Measurements from ENCODE around the gene GOLGA3.
"Not testable (repeated sequence)": the region's sequence is repeated elsewhere in the genome, so short reads cannot be mapped to it uniquely, and the experiment has no call there.

The GOLGA3 gene

GRCh38 chr12:132761921-132762583 is 66.6 kb downstream of the GOLGA3 start:
- peak; percentile 76 to 85 for DNase-seq (ENCODE audit: low spot score in 2 of 2)
- Mint-ChIP-seq H3K4me1 (peaks cover 23% of the 10 kb centered on the region), H3K9me3 (no peaks in the 10 kb centered on the region), H3K27ac (peak overlapping the region; percentile 23), H3K36me3 (peaks cover 43% of the 10 kb centered on the region), H3K4me3 (peak overlapping the region; percentile 64)
- ATAC-seq = peak; percentile 86

DNA sequence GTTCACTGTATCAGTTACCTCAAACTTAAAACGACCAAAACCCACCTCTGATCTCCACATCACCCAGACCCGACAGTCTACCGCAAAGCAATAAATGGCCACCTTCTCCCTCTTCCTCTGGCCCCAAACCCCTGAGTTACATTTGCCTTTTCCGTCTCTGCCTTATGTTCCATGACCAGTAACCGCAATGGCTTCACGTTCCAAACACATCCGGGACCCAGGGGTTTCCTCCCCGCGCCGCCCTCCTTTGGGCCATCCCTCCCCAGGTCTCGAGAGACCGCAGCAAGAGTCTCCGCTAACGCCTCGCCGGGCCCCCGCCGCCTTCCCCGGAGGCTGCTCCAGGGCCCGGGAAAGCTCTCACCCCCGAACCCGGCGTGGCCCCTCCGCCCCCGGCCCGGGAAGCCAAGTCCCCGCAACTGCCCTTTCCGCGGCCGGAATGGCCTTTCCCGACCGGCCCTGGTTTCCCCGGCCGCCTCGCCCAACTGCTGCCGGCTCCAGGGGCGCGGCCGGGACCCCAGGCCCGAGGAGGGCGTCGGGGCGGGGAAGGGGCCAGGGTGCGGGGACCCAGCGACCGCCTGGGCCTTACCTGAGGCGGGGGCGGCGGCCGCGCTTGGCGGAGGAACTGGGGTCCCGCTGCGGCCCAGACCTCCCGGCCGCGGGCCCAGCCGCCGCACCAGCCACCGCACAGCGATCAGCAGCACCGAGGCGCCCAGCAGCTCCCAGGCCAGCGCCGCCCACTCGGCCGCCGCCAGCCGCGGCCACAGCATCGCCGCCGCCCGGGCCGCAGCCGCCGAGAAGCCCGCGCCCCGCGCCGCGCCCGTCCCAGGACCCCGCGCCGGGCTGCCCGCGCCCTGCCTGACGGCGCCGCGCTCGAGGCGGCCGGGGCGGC is 67.4 kb downstream of the GOLGA3 start, which contains the start of gene ANKLE2:
ANKLE2 (minus strand) TSS at position 801 of the 889 bp plus-strand sequence; CDS start at position 767, 34 bp downstream.
- H3K9me3 Mint-ChIP-seq = no peaks in the 10 kb centered on the region
- peak; percentile 52 for ATAC-seq
- DNase-seq (ENCODE audit: low spot score in 2 of 2) = peak; percentile 54 to 85
- H3K4me3 Mint-ChIP-seq = peak within 1 kb of the TSS; percentile 98
- peaks cover 50% of the 10 kb centered on the region for H3K36me3 Mint-ChIP-seq
- H3K4me1 Mint-ChIP-seq = peaks cover 27% of the 10 kb centered on the region
- H3K27ac Mint-ChIP-seq = peak within 1 kb of the TSS; percentile 99

GRCh38 chr12:132759359-132759758 is 69.3 kb downstream of the GOLGA3 start:
- Mint-ChIP-seq H3K27ac (no peak overlapping the region), H3K4me3 (peak overlapping the region; percentile 98), H3K4me1 (peaks cover 27% of the 10 kb centered on the region), H3K9me3 (no peaks in the 10 kb centered on the region), H3K36me3 (peaks cover 70% of the 10 kb centered on the region)
- no peak for ATAC-seq
- no peak for DNase-seq (ENCODE audit: low spot score in 2 of 2)

DNA sequence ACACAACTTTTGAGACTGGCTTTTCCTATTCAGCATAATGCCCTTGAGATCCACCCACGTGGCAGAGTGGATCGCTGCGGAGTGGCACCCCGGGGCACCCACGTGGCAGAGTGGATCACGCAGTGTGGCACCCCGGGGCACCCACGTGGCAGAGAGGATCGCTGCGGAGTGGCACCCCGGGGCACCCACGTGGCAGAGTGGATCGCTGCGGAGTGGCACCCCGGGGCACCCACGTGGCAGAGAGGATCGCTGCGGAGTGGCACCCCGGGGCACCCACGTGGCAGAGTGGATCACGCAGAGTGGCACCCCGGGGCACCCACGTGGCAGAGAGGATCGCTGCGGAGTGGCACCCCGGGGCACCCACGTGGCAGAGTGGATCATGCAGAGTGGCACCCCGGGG is 69.8 kb downstream of the GOLGA3 start:
- H3K9me3 Mint-ChIP-seq; DNase-seq (ENCODE audit: low spot score in 2 of 2); ATAC-seq; H3K4me3 Mint-ChIP-seq; H3K27ac Mint-ChIP-seq: not testable (repeated sequence)
- peaks cover 27% of the 10 kb centered on the region for H3K4me1 Mint-ChIP-seq
- peaks cover 75% of the 10 kb centered on the region for H3K36me3 Mint-ChIP-seq

DNA sequence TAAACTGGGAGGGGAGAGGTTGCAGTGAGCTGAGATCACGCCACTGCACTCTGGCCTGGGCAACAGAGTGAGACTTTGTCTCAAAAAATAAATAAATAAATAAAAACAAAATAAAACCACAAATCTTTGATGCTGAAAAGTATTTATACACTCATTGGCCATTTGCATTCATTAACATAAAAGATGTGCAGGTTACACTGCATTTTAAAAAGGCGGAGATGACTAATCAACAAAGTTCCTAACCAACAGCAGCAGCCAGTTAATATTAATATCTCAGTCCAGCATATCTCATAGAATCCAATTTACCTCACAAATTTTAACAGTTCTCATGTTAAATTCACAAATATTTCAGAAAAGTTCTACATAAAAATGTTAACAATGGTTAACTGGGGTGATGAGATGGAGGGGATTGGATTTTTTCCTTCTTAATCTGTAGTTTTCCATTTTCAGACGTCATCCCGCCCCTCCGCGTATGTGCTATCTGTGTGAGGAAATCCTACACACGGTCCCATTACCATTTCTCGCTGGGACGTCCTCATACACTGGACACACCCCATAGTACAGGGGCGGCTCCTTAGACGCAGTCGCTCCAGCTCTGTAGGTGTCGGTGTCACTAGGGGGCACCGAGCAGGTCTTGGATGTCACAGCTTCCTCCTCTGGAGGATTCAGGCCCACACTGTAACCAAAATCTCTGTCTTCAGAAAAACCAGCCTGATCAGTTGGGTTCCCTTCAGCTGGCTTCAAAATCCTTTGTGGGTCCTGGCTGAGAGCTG is 74.3 kb downstream of the GOLGA3 start:
- ATAC-seq = no peak

DNA sequence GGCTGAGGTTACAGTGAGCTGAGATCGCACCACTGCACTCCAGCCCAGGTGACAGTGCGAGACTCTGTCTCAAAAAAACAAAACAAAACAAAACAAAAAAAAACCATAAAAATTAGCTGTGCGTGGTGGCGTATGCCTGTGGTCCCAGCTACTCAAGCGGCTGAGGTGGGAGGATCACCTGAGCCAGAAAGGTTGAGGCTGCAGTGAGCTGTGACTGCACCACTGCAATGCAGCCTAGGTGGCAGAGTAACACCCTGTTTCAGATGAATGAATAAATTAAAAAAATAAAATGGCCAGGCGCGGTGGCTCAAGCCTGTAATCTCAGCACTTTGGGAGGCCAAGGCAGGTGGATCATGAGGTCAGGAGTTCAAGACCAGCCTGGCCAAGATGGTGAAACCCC is 75.0 kb downstream of the GOLGA3 start:
- not testable (repeated sequence) for H3K4me3 Mint-ChIP-seq; H3K4me1 Mint-ChIP-seq; H3K9me3 Mint-ChIP-seq; ATAC-seq; H3K27ac Mint-ChIP-seq; DNase-seq (ENCODE audit: low spot score in 2 of 2)
- peaks cover 100% of the 10 kb centered on the region for H3K36me3 Mint-ChIP-seq

More for the DNA sequence above, 74.3 kb downstream of the GOLGA3 start:
- H3K9me3 Mint-ChIP-seq = no peaks in the 10 kb centered on the region
- no peak for DNase-seq (ENCODE audit: low spot score in 2 of 2)
- no peak overlapping the region for H3K4me3 Mint-ChIP-seq
- peaks cover 100% of the 10 kb centered on the region for H3K36me3 Mint-ChIP-seq
- peaks cover 7% of the 10 kb centered on the region for H3K4me1 Mint-ChIP-seq
- H3K27ac Mint-ChIP-seq = no peak overlapping the region

GRCh38 chr12:132748319-132748718 is 80.3 kb downstream of the GOLGA3 start:
- Mint-ChIP-seq H3K4me3 (no peak overlapping the region), H3K36me3 (peaks cover 100% of the 10 kb centered on the region), H3K27ac (no peak overlapping the region), H3K4me1 (peaks cover 16% of the 10 kb centered on the region), H3K9me3 (no peaks in the 10 kb centered on the region)
- ATAC-seq (no peak), DNase-seq (ENCODE audit: low spot score in 2 of 2) (no peak)

- DNase-seq (ENCODE audit: low spot score in 2 of 2) = no peak
- Mint-ChIP-seq H3K9me3 (no peaks in the 10 kb centered on the region), H3K4me3 (no peak overlapping the region), H3K36me3 (peaks cover 100% of the 10 kb centered on the region), H3K27ac (no peak overlapping the region), H3K4me1 (peaks cover 16% of the 10 kb centered on the region)
- ATAC-seq = no peak
These were observed 80.8 kb downstream of the GOLGA3 start for GRCh38 chr12:132747896-132748295.

DNA sequence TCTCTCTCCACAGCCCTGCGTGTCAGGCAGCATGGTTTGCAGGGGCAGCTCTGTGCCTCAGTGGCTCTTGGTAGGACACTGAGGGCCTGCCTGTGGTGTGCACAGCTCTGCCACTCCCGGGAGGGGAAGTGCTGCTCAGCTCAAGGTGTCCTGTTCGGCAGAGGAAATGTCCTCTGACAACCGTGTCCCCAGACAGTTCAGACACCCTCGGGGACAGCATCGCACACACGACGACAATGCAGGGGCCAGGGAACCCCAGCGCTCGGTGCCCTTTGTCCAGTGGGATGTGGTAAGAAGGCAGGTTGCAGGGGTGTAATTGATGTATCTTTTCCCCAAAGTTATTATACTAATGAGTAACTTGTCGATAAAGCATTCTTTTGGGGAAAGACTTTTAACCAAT is 81.3 kb downstream of the GOLGA3 start:
- Mint-ChIP-seq H3K9me3 (no peaks in the 10 kb centered on the region), H3K4me3 (no peak overlapping the region), H3K36me3 (peaks cover 100% of the 10 kb centered on the region), H3K27ac (peak overlapping the region; percentile 56), H3K4me1 (peaks cover 21% of the 10 kb centered on the region)
- DNase-seq (ENCODE audit: low spot score in 2 of 2) (no peak), ATAC-seq (no peak)

DNA sequence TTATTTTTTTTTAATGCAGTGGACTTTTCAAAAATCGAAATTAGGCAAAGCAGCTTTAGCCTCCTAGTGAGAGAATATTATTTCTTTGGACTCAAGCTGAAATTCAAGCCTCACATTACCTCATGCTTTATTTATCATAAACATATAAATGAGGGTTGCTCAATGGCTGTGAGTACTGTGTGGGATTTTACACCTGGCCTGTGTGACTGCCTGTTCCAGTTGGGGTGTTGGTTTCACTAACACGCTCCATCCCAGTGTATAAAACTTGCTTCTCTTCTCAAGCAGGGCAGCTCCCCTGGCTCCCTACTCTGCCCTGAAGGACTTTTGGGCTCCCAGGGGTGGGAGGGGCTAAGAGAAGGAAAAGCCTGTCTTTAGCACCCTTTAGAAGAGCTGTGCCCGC is 82.1 kb downstream of the GOLGA3 start:
- Mint-ChIP-seq H3K4me1 (peaks cover 23% of the 10 kb centered on the region), H3K36me3 (peaks cover 100% of the 10 kb centered on the region), H3K9me3 (no peaks in the 10 kb centered on the region), H3K4me3 (no peak overlapping the region), H3K27ac (no peak overlapping the region)
- ATAC-seq = no peak
- DNase-seq (ENCODE audit: low spot score in 2 of 2) = no peak

GRCh38 chr12:132743831-132744230 is 84.8 kb downstream of the GOLGA3 start:
- Mint-ChIP-seq H3K4me3 (no peak overlapping the region), H3K9me3 (no peaks in the 10 kb centered on the region), H3K36me3 (peaks cover 100% of the 10 kb centered on the region), H3K4me1 (peaks cover 23% of the 10 kb centered on the region), H3K27ac (no peak overlapping the region)
- ATAC-seq = no peak
- DNase-seq (ENCODE audit: low spot score in 2 of 2) = no peak

DNA sequence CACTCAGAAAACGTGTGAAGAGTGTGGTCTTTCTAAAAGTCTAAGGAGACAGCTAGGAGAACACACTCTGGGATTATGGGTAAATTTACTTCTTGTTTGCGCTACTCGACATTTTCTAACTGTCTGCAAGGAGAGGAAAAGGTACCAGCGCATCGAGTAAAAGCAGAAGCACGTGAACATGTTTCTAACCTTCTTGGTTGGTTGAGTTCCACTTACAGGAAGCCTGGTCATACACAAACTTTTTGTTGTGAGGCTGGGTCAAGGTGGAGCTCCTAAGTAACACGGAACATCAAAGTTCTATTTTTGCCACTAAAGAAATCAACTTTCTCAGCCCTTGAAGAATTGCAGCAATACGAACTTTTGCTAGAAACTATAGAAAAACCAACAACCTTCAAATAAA is 87.0 kb downstream of the GOLGA3 start:
- Mint-ChIP-seq H3K36me3 (peaks cover 100% of the 10 kb centered on the region), H3K4me3 (no peak overlapping the region), H3K9me3 (no peaks in the 10 kb centered on the region), H3K27ac (no peak overlapping the region), H3K4me1 (peaks cover 23% of the 10 kb centered on the region)
- ATAC-seq (no peak), DNase-seq (ENCODE audit: low spot score in 2 of 2) (no peak)

DNA sequence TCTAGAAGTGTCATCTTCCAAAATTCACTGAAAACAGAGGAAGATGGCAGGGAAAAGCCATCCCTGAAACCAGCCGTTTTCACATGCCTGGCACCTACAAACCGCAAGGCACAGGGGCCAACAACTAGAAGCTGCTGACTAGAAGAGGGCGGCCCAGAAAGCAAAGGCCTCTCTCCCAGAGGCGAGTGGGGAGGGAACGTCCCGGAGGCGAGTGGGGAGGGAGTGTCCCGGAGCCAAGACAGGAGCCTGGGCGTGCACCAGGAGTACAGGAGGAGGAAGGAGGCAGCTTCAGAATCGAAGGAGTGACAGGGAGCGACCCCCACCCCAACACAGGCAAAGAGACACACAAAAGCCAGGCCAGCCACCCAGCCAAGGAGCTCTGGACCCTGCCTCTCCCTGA is 88.0 kb downstream of the GOLGA3 start:
- Mint-ChIP-seq H3K4me3 (no peak overlapping the region), H3K27ac (peak overlapping the region; percentile 48), H3K9me3 (no peaks in the 10 kb centered on the region), H3K4me1 (peaks cover 23% of the 10 kb centered on the region), H3K36me3 (peaks cover 100% of the 10 kb centered on the region)
- no peak for ATAC-seq
- no peak for DNase-seq (ENCODE audit: low spot score in 2 of 2)

GRCh38 chr12:132740313-132740646 is 88.4 kb downstream of the GOLGA3 start:
- ATAC-seq (no peak), DNase-seq (ENCODE audit: low spot score in 2 of 2) (no peak)
- no peak overlapping the region for H3K4me3 Mint-ChIP-seq
- peaks cover 23% of the 10 kb centered on the region for H3K4me1 Mint-ChIP-seq
- peak overlapping the region; percentile 48 for H3K27ac Mint-ChIP-seq
- peaks cover 100% of the 10 kb centered on the region for H3K36me3 Mint-ChIP-seq
- H3K9me3 Mint-ChIP-seq = no peaks in the 10 kb centered on the region

DNA sequence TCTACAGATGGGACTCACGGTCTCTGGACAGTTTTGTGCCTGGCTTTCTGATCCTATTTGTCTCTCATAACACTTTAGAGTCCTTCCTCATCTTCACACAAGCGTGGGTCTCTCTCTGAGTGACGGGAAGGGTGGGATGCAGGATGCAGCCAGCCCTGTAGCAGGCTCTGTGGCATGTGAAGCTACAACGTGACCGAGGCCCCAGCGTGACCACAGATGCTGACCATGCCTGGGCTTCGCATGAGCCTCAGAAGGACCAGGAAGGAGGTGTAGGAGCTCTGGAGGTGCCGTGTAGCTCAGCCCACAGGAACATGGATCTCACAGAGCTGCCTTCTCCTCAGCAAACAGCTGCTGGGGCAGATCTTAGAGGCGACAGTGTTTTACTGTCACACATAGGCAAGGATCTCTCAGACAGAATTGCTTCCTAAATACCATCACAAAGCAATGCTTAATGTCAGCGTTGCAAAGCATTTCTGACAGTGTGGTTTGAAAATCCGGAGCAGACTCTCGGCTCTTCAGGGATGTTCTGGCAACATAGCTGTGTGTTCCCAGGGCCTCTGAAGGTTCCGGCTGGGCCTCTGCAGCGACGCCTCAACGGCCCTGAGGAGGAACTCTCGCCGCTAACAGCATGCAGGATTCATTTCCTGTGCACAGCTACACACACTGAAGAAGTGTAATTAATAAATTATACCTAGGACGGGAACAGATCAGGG is 88.9 kb downstream of the GOLGA3 start:
- Mint-ChIP-seq H3K36me3 (peaks cover 100% of the 10 kb centered on the region), H3K4me3 (no peak overlapping the region), H3K27ac (peak overlapping the region; percentile 48), H3K9me3 (no peaks in the 10 kb centered on the region), H3K4me1 (peaks cover 18% of the 10 kb centered on the region)
- DNase-seq (ENCODE audit: low spot score in 2 of 2) = no peak
- no peak for ATAC-seq

Measured in stimulated activated effector memory CD8-positive, alpha-beta T cell treated with anti-CD3 and anti-CD28 coated beads, Interleukin-12 subunit alpha, Interleukin-12 subunit beta, amount 100 ng/mL, for 72 hours (primary cell).